C4-2B (cell line): ENCODE measurements around the gene CFAP47.

Experiments used
- CTCF ChIP-seq: fragments of 450-650 bp; conservative IDR thresholded peaks from 2 replicates; pipeline ENCODE4 v1.5.1; 2017; ENCODE audit warnings: mild to moderate bottlenecking
- ZFX ChIP-seq: fragments of 450-650 bp; IDR thresholded peaks from 2 replicates; pipeline ENCODE4 v1.6.1; 2017

GRCh38 chrX:36344301-36344700 lies 424.8 kb downstream of the CFAP47 start:
- TF ChIP-seq CTCF: no peak
- TF ChIP-seq ZFX: no peak
